Right renal cortex interstitium (tissue), 3 donors: ENCODE data around the gene GPAT2. TPM values are rescaled to one million over a fixed set of nuclear protein-coding genes. Genes with fewer than 3 reads are reported as not detected.
"Not testable (repeated sequence)": the region's sequence is repeated elsewhere in the genome, so short reads cannot be mapped to it uniquely, and the experiment has no call there.

Source experiments
- DNase-seq, 3 donors: peaks; one replicate each; pipeline ENCODE4 v3.0.0-alpha.2; 2013; ENCODE audit warnings: low read depth in 3 of 3, low spot score in 2 of 3
- polyA plus RNA-seq, 3 donors: library from polyadenylated mRNA; unstranded; fragments of 120-200 nt; gene quantifications; one replicate each; pipeline ENCODE4 v1.2.1, GENCODE V29; 2013; ENCODE audit not compliant: insufficient read length in 3 of 3

The GPAT2 gene
- polyA plus RNA-seq, 3 donors: 2.3 to 4.2 (median 3.3) TPM

DNA sequence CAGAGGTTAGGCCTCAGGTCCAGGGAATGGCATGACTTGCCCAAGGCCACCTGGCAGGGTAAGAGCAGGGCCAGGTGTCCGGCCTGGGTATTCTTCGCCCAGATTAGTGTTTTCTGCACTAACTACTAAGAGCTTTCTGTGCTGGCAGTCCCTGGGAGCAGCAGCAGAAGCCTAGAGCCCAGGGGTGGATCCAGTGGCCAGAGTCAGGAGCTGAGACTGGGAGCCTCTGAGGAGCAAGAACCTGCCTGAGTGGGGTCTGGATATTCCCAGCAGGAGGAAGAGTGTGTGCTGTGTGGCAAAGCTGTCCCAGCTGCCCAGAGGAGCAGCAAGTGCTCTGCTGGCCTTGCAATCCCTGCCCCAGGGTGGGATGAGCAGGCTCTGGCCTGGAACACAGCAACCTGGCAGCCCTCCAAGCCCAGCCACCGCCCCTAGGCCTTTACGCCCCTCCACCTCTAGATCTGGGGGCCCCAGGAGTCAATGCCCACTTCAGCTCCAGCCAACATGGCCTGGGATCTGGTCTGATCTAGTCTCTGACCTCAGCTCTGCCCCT, 30.7 kb upstream of the GPAT2 start:
- no peak for DNase-seq

DNA sequence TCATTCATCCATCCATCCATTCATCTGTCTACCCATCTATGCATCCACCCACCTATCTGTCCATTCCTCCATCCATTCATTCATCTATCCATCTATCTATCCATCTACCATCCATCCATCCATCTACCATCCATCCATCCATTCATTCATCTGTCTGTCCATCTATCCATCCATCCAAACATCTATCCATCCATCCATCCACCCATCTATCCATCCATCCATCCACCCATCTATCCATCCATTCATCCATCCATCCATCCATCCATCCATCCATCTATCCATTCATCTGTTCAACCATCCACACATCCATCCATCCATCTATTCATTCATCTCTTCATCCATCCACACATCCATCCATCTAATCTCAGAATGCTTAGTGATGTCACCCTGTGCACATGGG, 30.0 kb upstream of the GPAT2 start:
- not testable (repeated sequence) for DNase-seq

- DNase-seq: not testable (repeated sequence)
Measured at GRCh38 chr2:96064047-96064675, 29.4 kb upstream of the GPAT2 start.

GRCh38 chr2:96063116-96063899, 28.6 kb upstream of the GPAT2 start:
- not testable (repeated sequence) for DNase-seq

DNA sequence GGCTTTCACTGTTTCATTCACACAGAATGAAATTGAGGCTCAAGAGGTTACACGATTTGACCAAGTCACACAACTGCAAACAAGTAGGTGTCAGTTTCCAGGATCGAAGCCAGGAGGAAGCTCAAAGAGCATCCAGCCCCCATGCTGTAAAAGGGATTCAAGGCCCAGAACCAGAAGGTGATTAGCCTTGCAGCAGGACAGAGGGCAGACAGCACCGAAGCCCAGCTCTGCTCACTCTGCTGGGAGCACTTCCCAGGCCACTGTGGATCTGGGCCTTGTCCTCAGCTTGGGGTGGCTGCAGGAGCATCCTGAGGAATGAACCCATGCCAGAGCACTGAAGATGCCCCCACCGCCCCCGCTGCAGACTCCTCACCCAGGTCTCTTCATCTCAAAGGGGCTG, 27.8 kb upstream of the GPAT2 start:
- not testable (repeated sequence) for DNase-seq

- DNase-seq: not testable (repeated sequence)
Measured at GRCh38 chr2:96061901-96062300, 27.2 kb upstream of the GPAT2 start.

DNA sequence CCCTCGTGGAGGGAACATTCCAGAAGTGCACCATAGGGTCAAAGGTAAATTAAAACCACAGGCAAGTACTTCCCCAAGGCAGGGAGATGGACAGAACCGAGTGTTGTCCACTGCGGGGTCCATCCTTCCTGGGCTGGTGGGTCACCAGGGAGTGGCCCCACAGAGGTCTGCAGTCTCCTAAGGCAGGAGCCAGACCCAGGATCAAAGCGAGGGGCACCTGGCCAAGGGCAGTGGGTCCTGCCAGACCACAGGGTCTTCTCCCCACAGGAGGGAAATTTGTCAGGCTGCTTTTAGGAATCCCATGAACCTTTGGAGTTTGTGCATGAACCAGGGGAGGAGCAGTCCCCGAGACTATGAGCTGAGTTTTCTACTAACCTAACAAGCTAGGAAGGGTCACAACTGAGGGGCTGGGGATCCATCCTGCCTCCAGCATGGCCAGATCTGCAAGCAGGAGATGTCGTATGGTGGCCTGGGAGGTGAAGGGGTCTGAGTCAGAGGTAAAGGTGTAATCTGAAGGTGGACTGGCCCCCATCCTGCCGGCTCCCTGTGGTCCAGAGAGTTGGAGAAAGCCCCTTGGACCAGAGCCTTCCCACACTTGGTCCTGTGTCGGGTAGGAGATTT, 26.6 kb upstream of the GPAT2 start:
- not testable (repeated sequence) for DNase-seq

GRCh38 chr2:96060325-96060724, 25.6 kb upstream of the GPAT2 start:
- not testable (repeated sequence) for DNase-seq

GRCh38 chr2:96059443-96059842, 24.7 kb upstream of the GPAT2 start:
- DNase-seq: not testable (repeated sequence)

GRCh38 chr2:96055830-96056229, 21.1 kb upstream of the GPAT2 start:
- not testable (repeated sequence) for DNase-seq

DNA sequence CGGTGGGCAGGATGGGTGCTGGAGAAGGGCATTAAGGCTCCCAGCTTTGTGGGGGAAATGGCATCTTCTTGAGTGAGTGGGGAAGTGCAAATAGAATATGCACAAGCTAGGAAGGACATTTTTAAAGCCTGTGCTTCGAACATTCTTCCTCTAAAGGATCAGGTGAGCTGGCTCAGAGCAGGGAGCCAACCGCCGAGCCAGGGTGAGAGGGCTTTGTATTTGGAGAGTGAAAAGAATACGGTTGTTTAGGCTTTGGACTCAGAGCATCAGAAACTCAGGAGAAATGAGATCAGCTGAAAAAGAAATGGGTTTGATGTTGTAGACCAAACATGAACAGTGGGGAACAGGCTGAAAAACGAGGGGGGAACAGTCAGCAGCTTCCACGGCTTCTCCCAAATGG, 19.8 kb upstream of the GPAT2 start:
- not testable (repeated sequence) for DNase-seq

GRCh38 chr2:96053385-96053784, 18.7 kb upstream of the GPAT2 start:
- DNase-seq: not testable (repeated sequence)

- not testable (repeated sequence) for DNase-seq
Measured at GRCh38 chr2:96052632-96053031, 17.9 kb upstream of the GPAT2 start.

GRCh38 chr2:96049917-96050262, 15.2 kb upstream of the GPAT2 start:
- not testable (repeated sequence) for DNase-seq

DNA sequence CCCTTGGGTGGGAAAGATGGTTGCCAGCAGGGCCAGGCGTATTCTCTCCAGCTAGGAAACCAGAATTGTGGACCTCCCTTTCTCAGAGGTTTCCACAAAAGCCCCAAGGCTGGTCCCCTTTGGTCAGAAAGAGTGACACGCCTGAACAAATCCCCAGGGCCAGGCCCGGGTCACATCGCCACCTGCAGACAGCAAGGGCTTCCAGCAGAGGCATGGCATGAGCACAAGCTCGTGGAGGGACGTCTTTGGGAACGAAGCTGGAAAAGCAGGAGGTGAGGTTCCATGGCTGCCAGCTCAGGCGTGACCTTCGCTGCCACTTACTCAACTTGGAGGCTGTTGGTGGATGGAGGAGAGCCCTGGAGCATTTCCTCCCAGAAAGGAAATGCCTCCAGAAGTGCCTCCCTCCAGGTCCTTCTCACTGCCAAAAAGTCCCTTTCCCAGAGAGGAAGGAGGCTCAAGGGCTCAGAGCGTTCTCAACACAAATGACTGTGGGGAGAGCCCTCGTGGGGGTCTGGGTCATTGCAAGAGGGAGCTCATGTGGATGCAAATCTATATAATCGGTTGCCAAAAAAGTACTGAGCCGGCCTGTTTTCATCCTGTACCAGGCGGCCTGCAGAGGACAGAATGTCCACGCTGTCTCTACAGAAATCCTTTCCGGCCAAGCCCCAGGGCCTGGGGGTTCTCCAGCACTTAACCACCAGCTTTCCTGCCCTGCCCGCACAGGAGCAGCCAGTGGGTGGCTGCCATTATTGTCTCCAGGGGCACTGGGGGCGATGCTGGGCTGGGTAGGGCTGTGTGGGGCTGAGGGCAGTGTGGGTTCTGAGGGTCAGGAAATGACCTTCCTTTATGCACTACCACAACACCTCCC, 14.6 kb upstream of the GPAT2 start:
- DNase-seq: not testable (repeated sequence)

GRCh38 chr2:96035554-96035953, 838 bp upstream of the GPAT2 start:
- DNase-seq: not testable (repeated sequence)

GRCh38 chr2:96033997-96034396, 719 bp downstream of the GPAT2 start:
- DNase-seq: not testable (repeated sequence)

GRCh38 chr2:96027725-96028325, 6.9 kb downstream of the GPAT2 start:
- DNase-seq: not testable (repeated sequence)

DNA sequence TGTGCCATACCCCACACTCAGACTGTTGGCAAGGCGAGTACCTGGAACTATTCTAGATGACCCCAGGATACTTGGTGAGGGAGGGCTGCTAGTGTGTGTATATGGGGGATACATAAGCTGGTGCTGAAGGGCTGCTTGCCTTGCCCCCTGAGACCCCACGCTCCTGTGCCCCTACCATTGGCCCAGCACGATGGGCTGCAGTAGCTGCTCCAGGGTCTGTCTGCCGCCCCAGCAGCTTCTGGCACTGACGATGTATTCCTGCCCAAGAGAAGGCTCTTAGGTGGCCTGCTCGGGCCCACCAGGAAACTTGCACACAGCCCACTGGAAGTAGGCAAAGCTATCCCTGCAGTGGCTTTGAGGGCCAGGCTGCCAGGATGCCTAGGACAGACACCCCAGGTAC, 9.0 kb downstream of the GPAT2 start:
- not testable (repeated sequence) for DNase-seq

DNA sequence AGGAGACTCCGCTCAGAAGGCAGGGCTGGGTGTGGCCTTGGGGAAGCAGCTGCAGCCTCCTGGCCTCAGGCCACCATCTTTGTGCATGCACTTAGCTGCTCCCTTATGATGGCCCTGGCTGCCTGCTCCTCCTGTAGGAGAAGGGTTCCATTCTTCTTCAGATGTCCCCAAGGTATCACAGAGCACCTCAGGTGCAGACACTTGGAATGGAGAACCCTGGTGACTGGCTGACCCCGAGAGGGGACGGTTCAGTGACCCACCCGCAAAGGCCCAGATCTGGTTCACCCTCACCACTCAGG, 9.6 kb downstream of the GPAT2 start:
- no peak for DNase-seq
